H1 (cell line): ENCODE results near the gene CNGA1. TPM values are rescaled to one million over a fixed set of nuclear protein-coding genes. Genes with fewer than 3 reads are reported as not detected.

Experiments used
- CTCF ChIA-PET: fragments of 300-600 bp; sonication (Branson Sonifier 250); formaldehyde crosslinking; loops from one replicate; lab custom pipeline; 2021; ENCODE audit not compliant: partially characterized antibody; lab: Charles Lee
- POLR2A ChIA-PET: fragments of 300-600 bp; sonication (Branson Sonifier 250); formaldehyde crosslinking; loops from one replicate; lab custom pipeline; 2021; ENCODE audit warnings: inconsistent platforms; ENCODE audit not compliant: partially characterized antibody; lab: Charles Lee
- DNase-seq, 2 experiments: peaks; one replicate each; pipeline versions ENCODE4 v3.0.0 to v3.0.0-alpha.2; 2010 to 2022; ENCODE audit warnings: low spot score in 2 of 2, low read depth in 1 of 2, mixed read lengths in 1 of 2
- FAIRE-seq: peaks from 2 replicates; lab custom pipeline; 2011; peaks lifted over from hg19 to GRCh38; lab: Jason Lieb, UNC
- H2AFZ ChIP-seq: 2 replicates; pipeline ENCODE4 v1.8.1; 2012; ENCODE audit warnings: low read length, inconsistent platforms
- H2AK5ac ChIP-seq: 2 replicates; pipeline ENCODE4 v1.6.1; 2013; ENCODE audit warnings: low read depth, low read length
- H2BK120ac ChIP-seq: replicated peaks from 2 replicates; pipeline ENCODE3; 2013; ENCODE audit warnings: low read depth, low read length, inconsistent platforms
- H2BK12ac ChIP-seq: 2 replicates; pipeline ENCODE4 v1.6.1; 2013; ENCODE audit warnings: low read depth, low read length
- H2BK15ac ChIP-seq: 2 replicates; pipeline ENCODE4 v1.6.1; 2013; ENCODE audit warnings: low read length
- H2BK20ac ChIP-seq: 2 replicates; pipeline ENCODE4 v1.6.1; 2013; ENCODE audit warnings: low read length
- H2BK5ac ChIP-seq: 2 replicates; pipeline ENCODE4 v1.6.1; 2013; ENCODE audit warnings: low read depth, low read length
- H3K14ac ChIP-seq: 2 replicates; pipeline ENCODE4 v1.6.1; 2013; ENCODE audit warnings: inconsistent platforms; ENCODE audit not compliant: insufficient read length
- H3K18ac ChIP-seq: 2 replicates; pipeline ENCODE4 v1.6.1; 2013; ENCODE audit warnings: low read length; ENCODE audit errors: extremely low read depth
- H3K23ac ChIP-seq: 2 replicates; pipeline ENCODE4 v1.6.1; 2013; ENCODE audit warnings: inconsistent platforms; ENCODE audit not compliant: insufficient read length
- H3K23me2 ChIP-seq: 2 replicates; pipeline ENCODE4 v1.6.1; 2013; ENCODE audit warnings: low read depth, low read length
- H3K27ac ChIP-seq: 2 replicates; pipeline ENCODE4 v1.6.1; 2011; ENCODE audit warnings: low read depth, low read length, inconsistent platforms
- H3K27me3 ChIP-seq, 4 experiments: replicated peaks in 1 of 4; 1 replicate in 1 of 4; 2 replicates in 3 of 4; pipeline versions ENCODE4 v1.6.1 to v1.8.1; 2011 to 2013; ENCODE audit warnings: low read length in 3 of 4, mild to moderate bottlenecking in 3 of 4, inconsistent platforms in 2 of 4, mixed read lengths in 2 of 4, moderate library complexity in 1 of 4; ENCODE audit not compliant: control insufficient read depth in 3 of 4, insufficient read depth in 3 of 4; ENCODE audit errors: extremely low read depth in 1 of 4
- H3K36me3 ChIP-seq, 4 experiments: 2 replicates each; pipeline versions ENCODE4 v1.6.1 to v1.8.1; 2011 to 2013; ENCODE audit warnings: mild to moderate bottlenecking in 4 of 4, low read length in 3 of 4, moderate library complexity in 2 of 4, control low read depth in 1 of 4, inconsistent platforms in 1 of 4; ENCODE audit not compliant: insufficient read depth in 4 of 4, control insufficient read depth in 2 of 4
- H3K4ac ChIP-seq: replicated peaks from 2 replicates; pipeline ENCODE3; 2013; ENCODE audit warnings: low read length, low read depth, mixed read lengths, inconsistent platforms; ENCODE audit not compliant: insufficient read length
- H3K4me1 ChIP-seq, 4 experiments: replicated peaks in 1 of 4; 1 replicate in 1 of 4; 2 replicates in 3 of 4; pipeline versions ENCODE4 v1.6.1 to v1.8.1; 2011 to 2013; ENCODE audit warnings: low read length in 3 of 4, inconsistent platforms in 2 of 4, mixed read lengths in 1 of 4; ENCODE audit not compliant: insufficient read depth in 4 of 4, control insufficient read depth in 3 of 4
- H3K4me2 ChIP-seq, 2 experiments: 2 replicates each; pipeline versions ENCODE4 v1.6.1 to v1.8.1; 2011 to 2013; ENCODE audit warnings: low read depth in 2 of 2, low read length in 2 of 2, control low read depth in 1 of 2, inconsistent platforms in 1 of 2, mild to moderate bottlenecking in 1 of 2; ENCODE audit not compliant: insufficient read depth in 1 of 2
- H3K4me3 ChIP-seq, 4 experiments: fragments of 200-600, 300-600 bp in 1 of 4; sonication (generic), shearing (Covaris generic), sonication (Bioruptor Twin) in 1 of 4; 2 replicates each; pipeline versions ENCODE4 v1.5.1 to v1.8.1; 2011 to 2016; ENCODE audit warnings: low read length in 4 of 4, low read depth in 3 of 4, control low read depth in 2 of 4, inconsistent platforms in 2 of 4, mild to moderate bottlenecking in 2 of 4, mixed read lengths in 1 of 4, moderate library complexity in 1 of 4; ENCODE audit not compliant: insufficient read depth in 2 of 4; ENCODE audit errors: extremely low read depth in 1 of 4
- H3K56ac ChIP-seq: replicated peaks from 2 replicates; pipeline ENCODE3; 2013; ENCODE audit warnings: low read depth, mild to moderate bottlenecking, mixed read lengths, low read length, inconsistent platforms; ENCODE audit not compliant: insufficient read length
- H3K79me1 ChIP-seq: 2 replicates; pipeline ENCODE4 v1.6.1; 2013; ENCODE audit warnings: low read depth, low read length, control low read depth
- H3K79me2 ChIP-seq, 2 experiments: 2 replicates each; pipeline versions ENCODE4 v1.6.1 to v1.8.1; 2012 to 2013; ENCODE audit warnings: low read length in 2 of 2, mild to moderate bottlenecking in 2 of 2, inconsistent platforms in 1 of 2; ENCODE audit not compliant: insufficient read depth in 2 of 2, control insufficient read depth in 1 of 2
- H3K9ac ChIP-seq, 4 experiments: replicated peaks in 1 of 4; 1 replicate in 1 of 4; 2 replicates in 3 of 4; pipeline versions ENCODE4 v1.6.1 to v1.8.1; 2011 to 2013; ENCODE audit warnings: low read depth in 3 of 4, low read length in 3 of 4, control low read depth in 2 of 4, mild to moderate bottlenecking in 2 of 4, moderate library complexity in 2 of 4, inconsistent platforms in 1 of 4; ENCODE audit errors: extremely low read depth in 1 of 4
- H3K9me3 ChIP-seq, 2 experiments: 2 replicates each; pipeline versions ENCODE4 v1.6.1 to v1.8.1; 2012 to 2013; ENCODE audit warnings: mild to moderate bottlenecking in 2 of 2, moderate library complexity in 2 of 2, control low read depth in 1 of 2, inconsistent platforms in 1 of 2, low read depth in 1 of 2, low read length in 1 of 2, mixed read lengths in 1 of 2; ENCODE audit not compliant: insufficient read depth in 2 of 2
- H4K20me1 ChIP-seq, 2 experiments: replicated peaks in 1 of 2; 2 replicates each; pipeline versions ENCODE3 to v1.8.1; 2011 to 2013; ENCODE audit warnings: inconsistent platforms in 2 of 2, low read length in 2 of 2, mild to moderate bottlenecking in 1 of 2; ENCODE audit not compliant: insufficient read depth in 2 of 2, control insufficient read depth in 1 of 2
- H4K5ac ChIP-seq: 2 replicates; pipeline ENCODE4 v1.6.1; 2013; ENCODE audit warnings: low read length, low read depth, mixed read lengths, inconsistent platforms; ENCODE audit not compliant: insufficient read length
- H4K8ac ChIP-seq: 2 replicates; pipeline ENCODE4 v1.8.0; 2013; ENCODE audit warnings: mild to moderate bottlenecking, moderate library complexity, low read length, inconsistent platforms; ENCODE audit not compliant: insufficient read depth; ENCODE audit errors: extremely low read depth
- H4K91ac ChIP-seq: replicated peaks from 2 replicates; pipeline ENCODE3; 2013; ENCODE audit warnings: low read length, mixed read lengths, inconsistent platforms; ENCODE audit not compliant: insufficient read length
- ASH2L ChIP-seq: fragments of 200-600, 300-600 bp; sonication (generic); IDR thresholded peaks from one replicate; pipeline ENCODE4 v1.7.1; 2017; ENCODE audit warnings: low read length
- ATF3 ChIP-seq: IDR thresholded peaks from 2 replicates; pipeline ENCODE4 v1.6.1; 2011; ENCODE audit warnings: low read depth, mild to moderate bottlenecking, low read length; ENCODE audit not compliant: insufficient read depth
- CHD2 ChIP-seq: IDR thresholded peaks from 2 replicates; pipeline ENCODE4 v1.6.1; 2012; ENCODE audit warnings: low read length, improper control_type of control experiment
- KDM4A ChIP-seq: IDR thresholded peaks from one replicate; pipeline ENCODE4 v1.7.1; 2012; ENCODE audit warnings: low read depth, mild to moderate bottlenecking, moderate library complexity, low read length, inconsistent platforms; ENCODE audit not compliant: severe bottlenecking
- NRF1 ChIP-seq: IDR thresholded peaks from 2 replicates; pipeline ENCODE4 v1.6.1; 2011; ENCODE audit warnings: mild to moderate bottlenecking, low read depth, low read length, improper control_type of control experiment
- RBBP5 ChIP-seq: IDR thresholded peaks from 2 replicates; pipeline ENCODE4 v1.7.1; 2012; ENCODE audit warnings: low read depth, mild to moderate bottlenecking, inconsistent platforms, low read length, moderate library complexity, borderline replicate concordance
- SIRT6 ChIP-seq: IDR thresholded peaks from one replicate; pipeline ENCODE4 v1.7.1; 2012; ENCODE audit warnings: low read length, inconsistent platforms
- WGBS, 2 experiments: shearing (Covaris generic) in 1 of 2; methylation state at CpG; one replicate each; pipeline versions ENCODE4 v1.1.6 to v1.1.7; 2013 to 2015; ENCODE audit warnings: low lambda C conversion rate in 2 of 2, mixed read lengths in 2 of 2, inconsistent platforms in 1 of 2, low coverage in 1 of 2, missing lambda C conversion rate in 1 of 2; ENCODE audit not compliant: insufficient replicate concordance in 2 of 2, insufficient coverage in 1 of 2, insufficient read length in 1 of 2; ENCODE audit errors: extremely low coverage in 1 of 2, missing lambda C conversion rate in 1 of 2; 5-methylcytosine and 5-hydroxymethylcytosine counted together
- polyA plus RNA-seq, 7 experiments: library from polyadenylated mRNA; depleted of rRNA in 3 of 7; stranded (reverse) in 5 of 7; unstranded in 2 of 7; fragments of >200 nt in 5 of 7; fragments of 200-250 nt in 2 of 7; gene quantifications; 1 replicate in 5 of 7; 2 replicates in 1 of 7; 4 replicates in 1 of 7; pipeline versions ENCODE4 v1.2.1 to v1.2.3, GENCODE V29; 2011 to 2013; ENCODE audit warnings: missing spikeins in 2 of 7, mixed read lengths in 2 of 7
- total RNA-seq: library from RNA; stranded (reverse); fragmentation: NEBNext Ultra II Directional; extraction: Animal tissue kit (Norgen Biotek cat#: 25700); gene quantifications from 2 replicates; pipeline ENCODE4 v1.2.1, GENCODE V29; 2021

CNGA1 gene
- total and polyA plus RNA-seq, 2 of the 8 experiments (the other 6 are each of a cell fraction or from before 2014, with no cell fraction given): 0.17 to 0.54 TPM

DNA sequence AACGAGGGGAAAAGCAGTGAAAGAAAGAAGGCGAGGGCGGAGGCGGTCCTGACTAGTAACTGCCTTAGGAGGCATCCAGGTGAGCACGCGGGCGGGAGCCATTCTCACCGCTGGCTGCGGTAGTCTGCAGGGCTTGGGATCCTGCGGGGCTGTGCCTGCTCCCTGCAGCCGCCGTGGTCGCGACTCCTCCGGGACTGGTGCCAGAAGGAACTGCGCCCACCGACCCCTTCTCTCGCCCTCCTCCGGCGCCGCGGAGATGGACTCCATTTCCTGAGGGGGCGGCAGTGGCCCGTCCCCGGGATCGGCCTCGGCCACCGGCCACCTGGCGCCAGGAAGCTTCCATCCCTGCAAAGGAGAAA, 102.6 kb downstream of the CNGA1 start:
- Histone ChIP-seq H3K23ac (no peak overlapping the region), H3K79me2 (peaks cover 0 to 38% of the 10 kb centered on the region in 2 experiments; a peak in 3 of 4 replicates), H2BK12ac (no peak overlapping the region), H3K79me1 (no peaks in the 10 kb centered on the region), H4K20me1 (peaks cover 0 to 2% of the 10 kb centered on the region in 2 experiments), H2BK120ac (no peak overlapping the region), H2BK15ac (no peak overlapping the region), H3K18ac (peak overlapping the region; percentile 93; the same call in 1 of the 2 replicates), H3K36me3 (peaks cover 0 to 20% (median 5%) of the 10 kb centered on the region in 4 experiments; a peak in 4 of 8 replicates), H2BK20ac (no peak overlapping the region), H3K4me2 (peak overlapping the region; percentile 91 to 94), H4K5ac (peak overlapping the region; percentile 77), H3K4me3 (peak overlapping the region; percentile 88 to 98 (median 96)), H2AK5ac (no peak overlapping the region), H3K9ac (peak overlapping the region; percentile 76 to 89 (median 81)), H3K27ac (peak overlapping the region; percentile 75), H4K8ac (peak overlapping the region; percentile 90; the same call in 1 of the 2 replicates), H2AFZ (peak overlapping the region; percentile 88), H3K23me2 (peaks cover 5% of the 10 kb centered on the region; the same call in 1 of the 2 replicates), H3K14ac (no peak overlapping the region), H3K9me3 (no peaks in the 10 kb centered on the region), H3K56ac (peak overlapping the region; percentile 83), H2BK5ac (peak overlapping the region; percentile 84), H3K27me3 (no peaks in the 10 kb centered on the region), H3K4ac (peak overlapping the region; percentile 49), H4K91ac (peak overlapping the region; percentile 81), H3K4me1 (peaks cover 0 to 2% (median 0%) of the 10 kb centered on the region in 4 experiments; a peak in 1 of 7 replicates)
- DNase-seq: peak in 1 of 2 experiments; percentile 73
- ChIA-PET POLR2A (interaction anchor here (1.0 to 2.5 kb wide), 5 partner anchors 9 to 75 kb away, joined by 3 to 21 read pairs (median 9); no protein-coding TSS in a partner anchor), CTCF (interaction anchor here (1.0 to 1.1 kb wide), 2 partner anchors 14 to 20 kb away, joined by 3 to 4 read pairs; no protein-coding TSS in a partner anchor)
- WGBS, 2 experiments: 4% methylated on average over 22 of the region's 29 CpGs; no CpG with 5 or more reads in 1 of the 2 experiments
- FAIRE-seq: no peak
- no peak for TF ChIP-seq NRF1
- TF ChIP-seq CHD2: no peak
- TF ChIP-seq ATF3: no peak
- peak; percentile 80; the same call in 1 of the 2 replicates for TF ChIP-seq RBBP5
- peak; percentile 62 for TF ChIP-seq KDM4A
- no peak for TF ChIP-seq ASH2L
- no peak for TF ChIP-seq SIRT6
